H1 (cell line): ENCODE results near the gene PDE4D. TPM values are rescaled to one million over a fixed set of nuclear protein-coding genes. Genes with fewer than 3 reads are reported as not detected.

Experiments
- CTCF ChIA-PET: fragments of 300-600 bp; sonication (Branson Sonifier 250); formaldehyde crosslinking; loops from one replicate; lab custom pipeline; 2021; ENCODE audit not compliant: partially characterized antibody; lab: Charles Lee
- POLR2A ChIA-PET: fragments of 300-600 bp; sonication (Branson Sonifier 250); formaldehyde crosslinking; loops from one replicate; lab custom pipeline; 2021; ENCODE audit warnings: inconsistent platforms; ENCODE audit not compliant: partially characterized antibody; lab: Charles Lee
- DNase-seq, 2 experiments: peaks; one replicate each; pipeline versions ENCODE4 v3.0.0 to v3.0.0-alpha.2; 2010 to 2022; ENCODE audit warnings: low spot score in 2 of 2, low read depth in 1 of 2, mixed read lengths in 1 of 2
- FAIRE-seq: peaks from 2 replicates; lab custom pipeline; 2011; peaks lifted over from hg19 to GRCh38; lab: Jason Lieb, UNC
- H2AFZ ChIP-seq: 2 replicates; pipeline ENCODE4 v1.8.1; 2012; ENCODE audit warnings: low read length, inconsistent platforms
- H2AK5ac ChIP-seq: 2 replicates; pipeline ENCODE4 v1.6.1; 2013; ENCODE audit warnings: low read depth, low read length
- H2BK120ac ChIP-seq: replicated peaks from 2 replicates; pipeline ENCODE3; 2013; ENCODE audit warnings: low read depth, low read length, inconsistent platforms
- H2BK12ac ChIP-seq: 2 replicates; pipeline ENCODE4 v1.6.1; 2013; ENCODE audit warnings: low read depth, low read length
- H2BK15ac ChIP-seq: 2 replicates; pipeline ENCODE4 v1.6.1; 2013; ENCODE audit warnings: low read length
- H2BK20ac ChIP-seq: 2 replicates; pipeline ENCODE4 v1.6.1; 2013; ENCODE audit warnings: low read length
- H2BK5ac ChIP-seq: 2 replicates; pipeline ENCODE4 v1.6.1; 2013; ENCODE audit warnings: low read depth, low read length
- H3K14ac ChIP-seq: 2 replicates; pipeline ENCODE4 v1.6.1; 2013; ENCODE audit warnings: inconsistent platforms; ENCODE audit not compliant: insufficient read length
- H3K18ac ChIP-seq: 2 replicates; pipeline ENCODE4 v1.6.1; 2013; ENCODE audit warnings: low read length; ENCODE audit errors: extremely low read depth
- H3K23ac ChIP-seq: 2 replicates; pipeline ENCODE4 v1.6.1; 2013; ENCODE audit warnings: inconsistent platforms; ENCODE audit not compliant: insufficient read length
- H3K23me2 ChIP-seq: 2 replicates; pipeline ENCODE4 v1.6.1; 2013; ENCODE audit warnings: low read depth, low read length
- H3K27ac ChIP-seq: 2 replicates; pipeline ENCODE4 v1.6.1; 2011; ENCODE audit warnings: low read depth, low read length, inconsistent platforms
- H3K27me3 ChIP-seq, 4 experiments: replicated peaks in 1 of 4; 1 replicate in 1 of 4; 2 replicates in 3 of 4; pipeline versions ENCODE4 v1.6.1 to v1.8.1; 2011 to 2013; ENCODE audit warnings: low read length in 3 of 4, mild to moderate bottlenecking in 3 of 4, inconsistent platforms in 2 of 4, mixed read lengths in 2 of 4, moderate library complexity in 1 of 4; ENCODE audit not compliant: control insufficient read depth in 3 of 4, insufficient read depth in 3 of 4; ENCODE audit errors: extremely low read depth in 1 of 4
- H3K36me3 ChIP-seq, 4 experiments: 2 replicates each; pipeline versions ENCODE4 v1.6.1 to v1.8.1; 2011 to 2013; ENCODE audit warnings: mild to moderate bottlenecking in 4 of 4, low read length in 3 of 4, moderate library complexity in 2 of 4, control low read depth in 1 of 4, inconsistent platforms in 1 of 4; ENCODE audit not compliant: insufficient read depth in 4 of 4, control insufficient read depth in 2 of 4
- H3K4ac ChIP-seq: replicated peaks from 2 replicates; pipeline ENCODE3; 2013; ENCODE audit warnings: low read length, low read depth, mixed read lengths, inconsistent platforms; ENCODE audit not compliant: insufficient read length
- H3K4me1 ChIP-seq, 4 experiments: replicated peaks in 1 of 4; 1 replicate in 1 of 4; 2 replicates in 3 of 4; pipeline versions ENCODE4 v1.6.1 to v1.8.1; 2011 to 2013; ENCODE audit warnings: low read length in 3 of 4, inconsistent platforms in 2 of 4, mixed read lengths in 1 of 4; ENCODE audit not compliant: insufficient read depth in 4 of 4, control insufficient read depth in 3 of 4
- H3K4me2 ChIP-seq, 2 experiments: 2 replicates each; pipeline versions ENCODE4 v1.6.1 to v1.8.1; 2011 to 2013; ENCODE audit warnings: low read depth in 2 of 2, low read length in 2 of 2, control low read depth in 1 of 2, inconsistent platforms in 1 of 2, mild to moderate bottlenecking in 1 of 2; ENCODE audit not compliant: insufficient read depth in 1 of 2
- H3K4me3 ChIP-seq, 4 experiments: fragments of 200-600, 300-600 bp in 1 of 4; sonication (generic), shearing (Covaris generic), sonication (Bioruptor Twin) in 1 of 4; 2 replicates each; pipeline versions ENCODE4 v1.5.1 to v1.8.1; 2011 to 2016; ENCODE audit warnings: low read length in 4 of 4, low read depth in 3 of 4, control low read depth in 2 of 4, inconsistent platforms in 2 of 4, mild to moderate bottlenecking in 2 of 4, mixed read lengths in 1 of 4, moderate library complexity in 1 of 4; ENCODE audit not compliant: insufficient read depth in 2 of 4; ENCODE audit errors: extremely low read depth in 1 of 4
- H3K56ac ChIP-seq: replicated peaks from 2 replicates; pipeline ENCODE3; 2013; ENCODE audit warnings: low read depth, mild to moderate bottlenecking, mixed read lengths, low read length, inconsistent platforms; ENCODE audit not compliant: insufficient read length
- H3K79me1 ChIP-seq: 2 replicates; pipeline ENCODE4 v1.6.1; 2013; ENCODE audit warnings: low read depth, low read length, control low read depth
- H3K79me2 ChIP-seq, 2 experiments: 2 replicates each; pipeline versions ENCODE4 v1.6.1 to v1.8.1; 2012 to 2013; ENCODE audit warnings: low read length in 2 of 2, mild to moderate bottlenecking in 2 of 2, inconsistent platforms in 1 of 2; ENCODE audit not compliant: insufficient read depth in 2 of 2, control insufficient read depth in 1 of 2
- H3K9ac ChIP-seq, 4 experiments: replicated peaks in 1 of 4; 1 replicate in 1 of 4; 2 replicates in 3 of 4; pipeline versions ENCODE4 v1.6.1 to v1.8.1; 2011 to 2013; ENCODE audit warnings: low read depth in 3 of 4, low read length in 3 of 4, control low read depth in 2 of 4, mild to moderate bottlenecking in 2 of 4, moderate library complexity in 2 of 4, inconsistent platforms in 1 of 4; ENCODE audit errors: extremely low read depth in 1 of 4
- H3K9me3 ChIP-seq, 2 experiments: 2 replicates each; pipeline versions ENCODE4 v1.6.1 to v1.8.1; 2012 to 2013; ENCODE audit warnings: mild to moderate bottlenecking in 2 of 2, moderate library complexity in 2 of 2, control low read depth in 1 of 2, inconsistent platforms in 1 of 2, low read depth in 1 of 2, low read length in 1 of 2, mixed read lengths in 1 of 2; ENCODE audit not compliant: insufficient read depth in 2 of 2
- H4K20me1 ChIP-seq, 2 experiments: replicated peaks in 1 of 2; 2 replicates each; pipeline versions ENCODE3 to v1.8.1; 2011 to 2013; ENCODE audit warnings: inconsistent platforms in 2 of 2, low read length in 2 of 2, mild to moderate bottlenecking in 1 of 2; ENCODE audit not compliant: insufficient read depth in 2 of 2, control insufficient read depth in 1 of 2
- H4K5ac ChIP-seq: 2 replicates; pipeline ENCODE4 v1.6.1; 2013; ENCODE audit warnings: low read length, low read depth, mixed read lengths, inconsistent platforms; ENCODE audit not compliant: insufficient read length
- H4K8ac ChIP-seq: 2 replicates; pipeline ENCODE4 v1.8.0; 2013; ENCODE audit warnings: mild to moderate bottlenecking, moderate library complexity, low read length, inconsistent platforms; ENCODE audit not compliant: insufficient read depth; ENCODE audit errors: extremely low read depth
- H4K91ac ChIP-seq: replicated peaks from 2 replicates; pipeline ENCODE3; 2013; ENCODE audit warnings: low read length, mixed read lengths, inconsistent platforms; ENCODE audit not compliant: insufficient read length
- POU5F1 ChIP-seq: IDR thresholded peaks from 2 replicates; pipeline ENCODE4 v1.6.1; 2011; ENCODE audit warnings: low read depth, mild to moderate bottlenecking, low read length, moderate library complexity
- WGBS, 2 experiments: shearing (Covaris generic) in 1 of 2; methylation state at CpG; one replicate each; pipeline versions ENCODE4 v1.1.6 to v1.1.7; 2013 to 2015; ENCODE audit warnings: low lambda C conversion rate in 2 of 2, mixed read lengths in 2 of 2, inconsistent platforms in 1 of 2, low coverage in 1 of 2, missing lambda C conversion rate in 1 of 2; ENCODE audit not compliant: insufficient replicate concordance in 2 of 2, insufficient coverage in 1 of 2, insufficient read length in 1 of 2; ENCODE audit errors: extremely low coverage in 1 of 2, missing lambda C conversion rate in 1 of 2; 5-methylcytosine and 5-hydroxymethylcytosine counted together
- polyA plus RNA-seq, 7 experiments: library from polyadenylated mRNA; depleted of rRNA in 3 of 7; stranded (reverse) in 5 of 7; unstranded in 2 of 7; fragments of >200 nt in 5 of 7; fragments of 200-250 nt in 2 of 7; gene quantifications; 1 replicate in 5 of 7; 2 replicates in 1 of 7; 4 replicates in 1 of 7; pipeline versions ENCODE4 v1.2.1 to v1.2.3, GENCODE V29; 2011 to 2013; ENCODE audit warnings: missing spikeins in 2 of 7, mixed read lengths in 2 of 7
- total RNA-seq: library from RNA; stranded (reverse); fragmentation: NEBNext Ultra II Directional; extraction: Animal tissue kit (Norgen Biotek cat#: 25700); gene quantifications from 2 replicates; pipeline ENCODE4 v1.2.1, GENCODE V29; 2021

PDE4D gene
- total and polyA plus RNA-seq, 2 of the 8 experiments (the other 6 are each of a cell fraction or from before 2014, with no cell fraction given), result 2.3 to 3.7 TPM

DNA sequence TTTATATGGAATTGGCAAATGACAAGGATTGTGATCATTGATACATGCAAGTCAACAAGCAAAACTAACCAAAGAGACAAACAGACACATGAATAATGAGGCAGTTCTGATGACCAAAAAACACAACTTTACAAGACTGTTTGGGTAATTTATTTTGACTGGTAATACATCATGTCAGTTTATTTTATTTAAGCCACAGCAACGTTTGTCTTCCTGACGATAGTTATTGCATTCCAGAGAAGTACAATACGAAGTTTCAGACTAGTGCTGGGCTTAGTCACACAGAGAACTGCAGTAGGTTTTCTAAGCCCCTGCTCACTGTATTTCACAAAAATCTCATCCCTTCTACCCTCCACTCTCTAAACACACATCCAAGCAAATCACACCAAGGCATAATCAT lies 796.4 kb downstream of the PDE4D start:
- no peak overlapping the region for H3K4me2 ChIP-seq
- ChIA-PET CTCF (interaction anchor here (2.1 kb wide), 1 partner anchor 11 kb away, joined by 8 read pairs; no protein-coding TSS in a partner anchor), POLR2A (no interaction called here)
- no peak overlapping the region for H4K8ac ChIP-seq
- no peaks in the 10 kb centered on the region for H3K27me3 ChIP-seq
- no peak overlapping the region for H2BK120ac ChIP-seq
- H3K14ac ChIP-seq, result no peak overlapping the region
- no peak for DNase-seq
- no peak overlapping the region for H3K4me3 ChIP-seq
- 91% methylated on average over 3 of the region's 3 CpGs; no CpG with 5 or more reads in 1 of the 2 experiments for WGBS, 2 experiments
- no peaks in the 10 kb centered on the region for H3K36me3 ChIP-seq
- no peaks in the 10 kb centered on the region for H3K79me1 ChIP-seq
- no peak for FAIRE-seq
- H2BK5ac ChIP-seq, result no peak overlapping the region
- H2BK20ac ChIP-seq, result no peak overlapping the region
- H3K9ac ChIP-seq, result no peak overlapping the region
- H2BK15ac ChIP-seq, result no peak overlapping the region
- no peaks in the 10 kb centered on the region for H3K4me1 ChIP-seq
- H3K23ac ChIP-seq, result no peak overlapping the region
- no peak overlapping the region for H4K5ac ChIP-seq
- H2AK5ac ChIP-seq, result no peak overlapping the region
- no peak overlapping the region for H3K56ac ChIP-seq
- H3K79me2 ChIP-seq, result no peaks in the 10 kb centered on the region
- H2BK12ac ChIP-seq, result no peak overlapping the region
- H3K4ac ChIP-seq, result no peak overlapping the region
- no peak overlapping the region for H3K18ac ChIP-seq
- no peaks in the 10 kb centered on the region for H4K20me1 ChIP-seq
- H2AFZ ChIP-seq, result no peak overlapping the region
- H4K91ac ChIP-seq, result no peak overlapping the region
- H3K27ac ChIP-seq, result no peak overlapping the region
- no peaks in the 10 kb centered on the region for H3K23me2 ChIP-seq
- no peaks in the 10 kb centered on the region for H3K9me3 ChIP-seq
- TF ChIP-seq POU5F1, result no peak
